Neuronal stem cell (in vitro differentiated cells): ENCODE data around the gene HNRNPA2B1. TPM values are rescaled to one million over a fixed set of nuclear protein-coding genes. Genes with fewer than 3 reads are reported as not detected.

Experiments used
- DNase-seq: peaks from one replicate; pipeline ENCODE4 v3.0.0-alpha.2; 2013; ENCODE audit warnings: low spot score
- H2AFZ ChIP-seq: one replicate; pipeline ENCODE4 v1.6.1; 2013; ENCODE audit warnings: mild to moderate bottlenecking, low read length, inconsistent platforms
- H2AK5ac ChIP-seq: 2 replicates; pipeline ENCODE4 v1.6.1; 2013; ENCODE audit warnings: low read depth, mild to moderate bottlenecking, inconsistent platforms, low read length, moderate library complexity, mixed read lengths
- H2BK120ac ChIP-seq: 2 replicates; pipeline ENCODE4 v1.6.1; 2013; ENCODE audit warnings: low read depth, mild to moderate bottlenecking, inconsistent platforms, low read length, moderate library complexity, mixed read lengths
- H2BK12ac ChIP-seq: one replicate; pipeline ENCODE4 v1.6.1; 2013; ENCODE audit warnings: low read length, inconsistent platforms
- H2BK15ac ChIP-seq: 2 replicates; pipeline ENCODE4 v1.6.1; 2013; ENCODE audit warnings: mild to moderate bottlenecking, low read length, inconsistent platforms, mixed read lengths
- H2BK5ac ChIP-seq: one replicate; pipeline ENCODE4 v1.6.1; 2013; ENCODE audit warnings: inconsistent platforms, mild to moderate bottlenecking, low read length, moderate library complexity
- H3K14ac ChIP-seq: one replicate; pipeline ENCODE4 v1.6.1; 2013; ENCODE audit warnings: low read length, inconsistent platforms
- H3K18ac ChIP-seq: 2 replicates; pipeline ENCODE4 v1.6.1; 2013; ENCODE audit warnings: low read length, inconsistent platforms
- H3K23ac ChIP-seq: 2 replicates; pipeline ENCODE4 v1.6.1; 2013; ENCODE audit warnings: low read depth, mild to moderate bottlenecking, mixed read lengths, low read length, inconsistent platforms; ENCODE audit not compliant: poor library complexity
- H3K27ac ChIP-seq: replicated peaks from 3 replicates; pipeline ENCODE4 v1.5.1; 2013; ENCODE audit warnings: low read length, inconsistent platforms
- H3K27me3 ChIP-seq, 3 experiments: 2 replicates each; pipeline ENCODE4 v1.6.1; 2013; ENCODE audit warnings: low read length in 3 of 3, mild to moderate bottlenecking in 2 of 3, inconsistent platforms in 1 of 3, low read depth in 1 of 3, mixed read lengths in 1 of 3, moderate library complexity in 1 of 3; ENCODE audit not compliant: control insufficient read depth in 3 of 3, insufficient read depth in 3 of 3
- H3K36me3 ChIP-seq, 2 donors: replicated peaks in 1 of 2; 2 replicates each; pipeline ENCODE4 v1.6.1; 2013; ENCODE audit warnings: low read length in 2 of 2; ENCODE audit not compliant: control insufficient read depth in 2 of 2, insufficient read depth in 2 of 2
- H3K4ac ChIP-seq: 2 replicates; pipeline ENCODE4 v1.6.1; 2013; ENCODE audit warnings: inconsistent platforms, mild to moderate bottlenecking, low read length, moderate library complexity
- H3K4me1 ChIP-seq, 2 donors: 1 replicate in 1 of 2; 2 replicates in 1 of 2; pipeline ENCODE4 v1.6.1; 2013; ENCODE audit warnings: low read length in 2 of 2, low read depth in 1 of 2; ENCODE audit not compliant: control insufficient read depth in 2 of 2, insufficient read depth in 1 of 2
- H3K4me2 ChIP-seq: one replicate; pipeline ENCODE4 v1.6.1; 2013; ENCODE audit warnings: mild to moderate bottlenecking, low read length, inconsistent platforms; ENCODE audit not compliant: insufficient read depth, poor library complexity, severe bottlenecking
- H3K4me3 ChIP-seq, 2 donors: 2 replicates each; pipeline ENCODE4 v1.5.1; 2013; ENCODE audit warnings: low read length in 2 of 2, mild to moderate bottlenecking in 2 of 2, inconsistent platforms in 1 of 2, moderate library complexity in 1 of 2
- H3K79me1 ChIP-seq: one replicate; pipeline ENCODE4 v1.6.1; 2013; ENCODE audit warnings: low read depth, mild to moderate bottlenecking, inconsistent platforms, low read length, moderate library complexity
- H3K9ac ChIP-seq: one replicate; pipeline ENCODE4 v1.6.1; 2013; ENCODE audit warnings: mild to moderate bottlenecking, low read depth, low read length, inconsistent platforms; ENCODE audit not compliant: poor library complexity
- H3K9me3 ChIP-seq, 2 donors: replicated peaks in 1 of 2; 2 replicates each; pipeline versions ENCODE3 to v1.6.1; 2013; ENCODE audit warnings: low read length in 2 of 2, mild to moderate bottlenecking in 2 of 2, inconsistent platforms in 1 of 2, low read depth in 1 of 2, mixed read lengths in 1 of 2, moderate library complexity in 1 of 2; ENCODE audit not compliant: control insufficient read depth in 2 of 2, insufficient read depth in 1 of 2
- H4K8ac ChIP-seq: one replicate; pipeline ENCODE4 v1.6.1; 2013; ENCODE audit warnings: low read depth, mild to moderate bottlenecking, inconsistent platforms, low read length, moderate library complexity
- H4K91ac ChIP-seq: one replicate; pipeline ENCODE4 v1.6.1; 2013; ENCODE audit warnings: low read length, low read depth, mild to moderate bottlenecking, inconsistent platforms; ENCODE audit not compliant: poor library complexity
- WGBS, 2 donors: extraction: QIAGEN DNeasy Blood & Tissue Kit; methylation state at CpG; one replicate each; pipeline ENCODE4 v1.1.7; 2013; ENCODE audit warnings: missing lambda C conversion rate in 2 of 2, mixed read lengths in 1 of 2; ENCODE audit not compliant: insufficient read length in 2 of 2, insufficient replicate concordance in 1 of 2; ENCODE audit errors: extremely low coverage in 2 of 2; 5-methylcytosine and 5-hydroxymethylcytosine counted together
- polyA plus RNA-seq, 2 experiments: library from polyadenylated mRNA; stranded (reverse); fragments of 200-250 nt; gene quantifications; one replicate each; pipeline ENCODE4 v1.2.3, GENCODE V29; 2013

Gene HNRNPA2B1
- 904 TPM for polyA plus RNA-seq (2013, experiment 1 of 2)
- 913 TPM for polyA plus RNA-seq (2013, experiment 2 of 2)

GRCh38 chr7:26200444-26201246 lies at the start of gene HNRNPA2B1:
Gene HNRNPA2B1 (minus strand): TSS chr7:26200746. CDS start chr7:26200577, 169 bp downstream.
- no peaks in the 10 kb centered on the region for H3K27me3 ChIP-seq
- H3K36me3 ChIP-seq = peaks cover 8 to 69% of the 10 kb centered on the region in 2 donors
- H3K18ac ChIP-seq = peak within 1 kb of the TSS; percentile 100
- H2AK5ac ChIP-seq = peak within 1 kb of the TSS; percentile 98
- peak within 1 kb of the TSS; percentile 100 for H2BK5ac ChIP-seq
- WGBS, 2 donors = no CpG with 5 or more reads among the region's 71 CpGs
- H3K23ac ChIP-seq = peak within 1 kb of the TSS; percentile 98
- peak within 1 kb of the TSS; percentile 88 for H2BK15ac ChIP-seq
- peaks cover 5% of the 10 kb centered on the region for H3K79me1 ChIP-seq
- H3K4me2 ChIP-seq = peak within 1 kb of the TSS; percentile 82
- peak within 1 kb of the TSS; percentile 71 for H3K4ac ChIP-seq
- peak within 1 kb of the TSS; percentile 100 for H3K27ac ChIP-seq
- H3K9ac ChIP-seq = peak within 1 kb of the TSS; percentile 97
- no peak within 1 kb of the TSS for H2BK12ac ChIP-seq
- peak within 1 kb of the TSS; percentile 99 for H4K91ac ChIP-seq
- peak within 1 kb of the TSS; percentile 99 for H3K14ac ChIP-seq
- no peaks in the 10 kb centered on the region for H3K9me3 ChIP-seq
- peaks cover 2 to 13% of the 10 kb centered on the region in 2 donors for H3K4me1 ChIP-seq
- peak within 1 kb of the TSS; percentile 52 for H4K8ac ChIP-seq
- peak within 1 kb of the TSS; percentile 87 for H2AFZ ChIP-seq
- peak; percentile 98 for DNase-seq
- H2BK120ac ChIP-seq = peak within 1 kb of the TSS; percentile 94
- peak within 1 kb of the TSS; percentile 85 to 94 for H3K4me3 ChIP-seq

- H3K79me1 ChIP-seq = no peaks in the 10 kb centered on the region
- no CpG with 5 or more reads among the region's 12 CpGs for WGBS, 2 donors
- H2BK12ac ChIP-seq = no peak overlapping the region
- no peak overlapping the region for H3K9ac ChIP-seq
- no peak for DNase-seq
- no peak overlapping the region for H3K14ac ChIP-seq
- no peak overlapping the region for H2BK5ac ChIP-seq
- H3K4me1 ChIP-seq = no peaks in the 10 kb centered on the region
- H3K4ac ChIP-seq = no peak overlapping the region
- no peak overlapping the region for H3K18ac ChIP-seq
- no peak overlapping the region for H3K4me3 ChIP-seq
- H2BK15ac ChIP-seq = no peak overlapping the region
- no peaks in the 10 kb centered on the region for H3K9me3 ChIP-seq
- H4K8ac ChIP-seq = no peak overlapping the region
- no peak overlapping the region for H3K23ac ChIP-seq
- peaks cover 0 to 9% (median 0%) of the 10 kb centered on the region in 3 experiments for H3K27me3 ChIP-seq
- no peak overlapping the region for H3K4me2 ChIP-seq
- H2AK5ac ChIP-seq = no peak overlapping the region
- H3K27ac ChIP-seq = no peak overlapping the region
- H4K91ac ChIP-seq = no peak overlapping the region
- peak overlapping the region; percentile 27 for H2AFZ ChIP-seq
- no peak overlapping the region for H2BK120ac ChIP-seq
- no peaks in the 10 kb centered on the region for H3K36me3 ChIP-seq
Observed at GRCh38 chr7:26250239-26250638, 49.7 kb upstream of the HNRNPA2B1 start.

GRCh38 chr7:26245150-26245549 lies 44.6 kb upstream of the HNRNPA2B1 start:
- peaks cover 0 to 12% (median 0%) of the 10 kb centered on the region in 3 experiments for H3K27me3 ChIP-seq
- no peak overlapping the region for H3K4me2 ChIP-seq
- no peaks in the 10 kb centered on the region for H3K79me1 ChIP-seq
- H3K18ac ChIP-seq = no peak overlapping the region
- no CpG with 5 or more reads among the region's 13 CpGs for whole genome bisulfite sequencing, 2 donors
- H3K36me3 ChIP-seq = no peaks in the 10 kb centered on the region
- no peak overlapping the region for H2AFZ ChIP-seq
- no peak overlapping the region for H2BK12ac ChIP-seq
- no peak overlapping the region for H3K27ac ChIP-seq
- no peaks in the 10 kb centered on the region for H3K4me1 ChIP-seq
- no peak overlapping the region for H4K8ac ChIP-seq
- no peak overlapping the region for H4K91ac ChIP-seq
- H2BK120ac ChIP-seq = no peak overlapping the region
- no peak for DNase-seq
- no peak overlapping the region for H3K23ac ChIP-seq
- H3K9ac ChIP-seq = no peak overlapping the region
- no peaks in the 10 kb centered on the region for H3K9me3 ChIP-seq
- H3K4ac ChIP-seq = no peak overlapping the region
- H2BK5ac ChIP-seq = no peak overlapping the region
- H3K14ac ChIP-seq = no peak overlapping the region
- no peak overlapping the region for H2BK15ac ChIP-seq
- H2AK5ac ChIP-seq = no peak overlapping the region
- no peak overlapping the region for H3K4me3 ChIP-seq

- H3K36me3 ChIP-seq = no peaks in the 10 kb centered on the region
- no peak overlapping the region for H3K4me2 ChIP-seq
- H3K4ac ChIP-seq = no peak overlapping the region
- H3K4me1 ChIP-seq = no peaks in the 10 kb centered on the region
- no peak overlapping the region for H4K8ac ChIP-seq
- no peak overlapping the region for H3K4me3 ChIP-seq
- no peak overlapping the region for H3K18ac ChIP-seq
- no peaks in the 10 kb centered on the region for H3K79me1 ChIP-seq
- no peak overlapping the region for H3K27ac ChIP-seq
- no peak overlapping the region for H2BK15ac ChIP-seq
- H3K23ac ChIP-seq = no peak overlapping the region
- H3K9ac ChIP-seq = no peak overlapping the region
- H4K91ac ChIP-seq = no peak overlapping the region
- no peak overlapping the region for H2AK5ac ChIP-seq
- H3K14ac ChIP-seq = no peak overlapping the region
- H2BK120ac ChIP-seq = no peak overlapping the region
- H3K27me3 ChIP-seq = peaks cover 0 to 10% (median 0%) of the 10 kb centered on the region in 3 experiments
- no peak for DNase-seq
- H2BK12ac ChIP-seq = no peak overlapping the region
- no peak overlapping the region for H2BK5ac ChIP-seq
- no CpG with 5 or more reads among the region's 3 CpGs for WGBS, 2 donors
- H2AFZ ChIP-seq = no peak overlapping the region
- H3K9me3 ChIP-seq = no peaks in the 10 kb centered on the region
Observed at GRCh38 chr7:26238032-26238431, 37.5 kb upstream of the HNRNPA2B1 start.
